DND-41 (cell line): Measurements from ENCODE around the gene BRI3BP.

ENCODE experiments used
- CTCF ChIP-seq: IDR thresholded peaks from 2 replicates; pipeline ENCODE4 v1.5.1; 2012; ENCODE audit warnings: borderline replicate concordance, low read length, moderate library complexity, mild to moderate bottlenecking; ENCODE audit not compliant: poor library complexity, severe bottlenecking; ENCODE audit errors: extremely low read depth
- EZH2 ChIP-seq: IDR thresholded peaks from 3 replicates; pipeline ENCODE4 v1.6.1; 2012; ENCODE audit warnings: borderline replicate concordance, low read depth, mild to moderate bottlenecking, moderate library complexity, low read length, inconsistent platforms; ENCODE audit not compliant: severe bottlenecking

GRCh38 chr12:125056306-125056705 lies 62.9 kb downstream of the BRI3BP start:
- no peak for TF ChIP-seq CTCF
- no peak for TF ChIP-seq EZH2
